Type B pancreatic cell (in vitro differentiated cells): ENCODE measurements around the gene NCAPD3. TPM values are rescaled to one million over a fixed set of nuclear protein-coding genes. Genes with fewer than 3 reads are reported as not detected.

Source experiments
- DNase-seq: peaks from one replicate; pipeline ENCODE4 v3.0.0; 2021; ENCODE audit warnings: mixed read lengths; ENCODE audit not compliant: unreplicated experiment; ENCODE audit errors: extremely low spot score
- H3K27ac Mint-ChIP-seq: 2 replicates; pipeline ENCODE4 v1.8.0; 2021; ENCODE audit warnings: mild to moderate bottlenecking, mixed read lengths
- H3K27me3 Mint-ChIP-seq: 2 replicates; pipeline ENCODE4 v1.8.0; 2021; ENCODE audit warnings: mixed read lengths
- H3K36me3 Mint-ChIP-seq: 2 replicates; pipeline ENCODE4 v1.8.0; 2021; ENCODE audit warnings: mixed read lengths
- H3K4me1 Mint-ChIP-seq: one replicate; pipeline ENCODE4 v1.8.0; 2021; ENCODE audit warnings: mixed read lengths; ENCODE audit not compliant: unreplicated experiment
- H3K4me3 Mint-ChIP-seq: 2 replicates; pipeline ENCODE4 v1.8.0; 2021; ENCODE audit warnings: mild to moderate bottlenecking, mixed read lengths
- H3K9me3 Mint-ChIP-seq: 2 replicates; pipeline ENCODE4 v1.8.0; 2021; ENCODE audit warnings: mixed read lengths
- total RNA-seq: library from RNA; stranded (reverse); gene quantifications from 2 replicates; pipeline ENCODE4 v1.2.1, GENCODE V29; 2021; ENCODE audit warnings: low replicate concordance
- TF ChIP-seq, protein P1 (sequence below): fragments of 200-600 bp; sonication (generic); conservative IDR thresholded peaks from 2 replicates; pipeline ENCODE4 v1.5.0; 2021; ENCODE audit warnings: antibody characterized with exemption, mild to moderate bottlenecking

NCAPD3 gene
- total RNA-seq, 1 donor from 2014 or later = 33.9 TPM

DNA sequence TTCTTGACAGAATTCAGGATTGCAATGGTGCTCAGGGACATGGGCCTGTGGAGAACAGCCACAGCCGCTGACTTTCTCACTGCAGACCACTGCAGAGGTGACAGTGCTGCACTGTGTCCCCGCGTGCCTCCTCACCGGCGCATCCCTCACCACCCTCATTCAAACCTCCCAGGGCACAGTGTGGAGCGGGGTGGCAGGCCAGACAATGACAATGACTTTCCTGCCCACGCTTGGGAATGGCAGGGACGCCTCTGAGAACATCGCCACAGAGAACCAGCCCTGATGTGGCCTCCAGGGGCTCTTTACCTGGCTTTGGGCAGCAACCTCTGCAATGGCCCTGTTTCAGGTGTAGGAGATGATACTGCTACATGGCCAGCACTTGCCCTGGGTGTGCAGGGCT is 65.7 kb downstream of the NCAPD3 start:
- DNase-seq = peak; percentile 45
- Mint-ChIP-seq H3K4me1 (no peaks in the 10 kb centered on the region), H3K4me3 (no peak overlapping the region), H3K27ac (no peak overlapping the region), H3K27me3 (no peaks in the 10 kb centered on the region), H3K9me3 (no peaks in the 10 kb centered on the region), H3K36me3 (peaks cover 36% of the 10 kb centered on the region)
- TF ChIP-seq, protein P1, sequence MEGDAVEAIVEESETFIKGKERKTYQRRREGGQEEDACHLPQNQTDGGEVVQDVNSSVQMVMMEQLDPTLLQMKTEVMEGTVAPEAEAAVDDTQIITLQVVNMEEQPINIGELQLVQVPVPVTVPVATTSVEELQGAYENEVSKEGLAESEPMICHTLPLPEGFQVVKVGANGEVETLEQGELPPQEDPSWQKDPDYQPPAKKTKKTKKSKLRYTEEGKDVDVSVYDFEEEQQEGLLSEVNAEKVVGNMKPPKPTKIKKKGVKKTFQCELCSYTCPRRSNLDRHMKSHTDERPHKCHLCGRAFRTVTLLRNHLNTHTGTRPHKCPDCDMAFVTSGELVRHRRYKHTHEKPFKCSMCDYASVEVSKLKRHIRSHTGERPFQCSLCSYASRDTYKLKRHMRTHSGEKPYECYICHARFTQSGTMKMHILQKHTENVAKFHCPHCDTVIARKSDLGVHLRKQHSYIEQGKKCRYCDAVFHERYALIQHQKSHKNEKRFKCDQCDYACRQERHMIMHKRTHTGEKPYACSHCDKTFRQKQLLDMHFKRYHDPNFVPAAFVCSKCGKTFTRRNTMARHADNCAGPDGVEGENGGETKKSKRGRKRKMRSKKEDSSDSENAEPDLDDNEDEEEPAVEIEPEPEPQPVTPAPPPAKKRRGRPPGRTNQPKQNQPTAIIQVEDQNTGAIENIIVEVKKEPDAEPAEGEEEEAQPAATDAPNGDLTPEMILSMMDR = no peak

DNA sequence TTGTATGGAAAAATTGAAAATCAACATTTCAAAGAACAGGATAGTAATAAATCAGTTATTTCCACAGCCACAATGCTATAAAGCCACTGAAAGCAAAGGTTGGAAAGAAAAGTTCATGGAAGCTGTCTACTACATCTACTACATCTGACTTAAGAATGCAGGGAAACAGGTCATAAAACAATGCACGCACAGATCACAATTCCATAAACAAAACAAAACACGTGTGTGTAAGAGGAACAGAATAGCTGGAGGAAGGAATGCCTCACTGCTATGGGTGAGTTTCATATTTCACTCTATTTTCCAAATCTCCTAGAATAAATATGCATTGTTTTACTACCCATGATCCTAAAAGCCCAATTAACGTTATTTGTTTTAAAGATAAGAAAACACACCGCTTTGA is 66.3 kb downstream of the NCAPD3 start:
- Mint-ChIP-seq H3K4me1 (no peaks in the 10 kb centered on the region), H3K36me3 (peaks cover 31% of the 10 kb centered on the region), H3K27me3 (no peaks in the 10 kb centered on the region), H3K27ac (no peak overlapping the region), H3K9me3 (no peaks in the 10 kb centered on the region), H3K4me3 (no peak overlapping the region)
- TF ChIP-seq, protein P1 = no peak
- no peak for DNase-seq

DNA sequence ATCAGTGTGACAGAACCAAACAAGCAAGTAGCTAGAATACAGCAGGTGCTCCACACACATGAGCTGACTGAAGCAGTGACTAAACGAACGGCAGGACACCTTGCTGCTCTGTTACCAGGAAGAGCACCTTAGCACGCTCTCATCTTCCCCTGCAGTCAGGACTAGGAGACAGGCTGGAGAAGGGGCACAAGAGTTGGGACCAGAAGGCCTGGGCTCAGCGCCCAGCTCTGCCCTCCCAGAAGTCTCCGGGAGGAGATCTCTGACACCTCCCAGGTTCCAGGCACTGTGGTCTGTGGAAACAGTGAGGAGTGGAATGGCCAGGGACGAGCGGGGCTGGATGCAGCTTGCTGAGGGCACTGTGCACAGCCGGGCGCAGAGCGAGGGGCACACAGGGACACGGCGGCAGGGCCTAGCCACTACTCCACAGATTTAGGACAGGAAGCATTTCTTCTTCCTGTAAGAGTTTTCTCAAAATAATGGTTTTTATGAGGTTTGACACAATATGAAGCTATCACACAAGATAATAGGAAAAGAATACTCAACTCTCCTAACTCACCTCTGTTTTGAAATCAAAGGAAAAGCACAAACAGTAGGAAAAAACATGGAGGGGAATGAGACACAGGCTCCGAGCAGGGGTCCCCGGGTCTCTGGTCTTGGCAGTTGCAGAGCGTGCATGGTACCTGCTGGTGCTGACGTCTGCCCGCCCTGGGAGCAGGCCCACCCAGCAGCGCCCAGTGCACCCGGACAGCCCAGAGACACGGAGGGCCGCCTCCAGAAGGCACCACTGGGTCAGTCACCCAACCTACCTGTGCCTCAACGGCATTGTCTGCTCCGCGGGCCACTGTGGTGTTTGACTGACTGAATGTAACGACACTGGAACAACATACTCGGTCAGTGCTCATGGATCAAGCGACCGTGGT is 67.6 kb downstream of the NCAPD3 start:
- Mint-ChIP-seq H3K4me3 (no peak overlapping the region), H3K27me3 (no peaks in the 10 kb centered on the region)

DNA sequence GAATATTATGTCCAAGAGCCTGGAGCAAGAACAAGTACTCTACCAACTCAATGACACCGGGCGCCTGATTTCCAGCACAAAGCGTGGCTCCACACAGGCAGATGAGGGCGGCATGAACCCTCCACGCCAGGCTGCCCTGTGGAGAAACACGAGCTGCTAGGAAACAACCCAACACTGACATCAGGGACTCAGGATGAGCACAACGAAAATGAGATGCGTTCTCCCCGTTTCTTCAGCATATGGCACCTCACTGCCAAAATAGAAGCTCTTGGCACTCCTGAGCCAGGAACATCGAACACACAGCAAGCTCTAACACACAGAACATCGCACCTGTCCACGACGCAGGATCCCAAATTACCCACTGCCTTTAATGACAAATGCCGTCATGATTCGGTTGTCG is 68.3 kb downstream of the NCAPD3 start:
- TF ChIP-seq, protein P1 = no peak
- Mint-ChIP-seq H3K9me3 (no peaks in the 10 kb centered on the region), H3K36me3 (peaks cover 31% of the 10 kb centered on the region), H3K27me3 (no peaks in the 10 kb centered on the region), H3K4me1 (no peaks in the 10 kb centered on the region), H3K27ac (no peak overlapping the region), H3K4me3 (no peak overlapping the region)
- DNase-seq = peak; percentile 40

More for the DNA sequence above, 67.6 kb downstream of the NCAPD3 start:
- DNase-seq = peak; percentile 53
- TF ChIP-seq, protein P1 = no peak
- Mint-ChIP-seq H3K9me3 (no peaks in the 10 kb centered on the region), H3K4me1 (no peaks in the 10 kb centered on the region), H3K27ac (no peak overlapping the region), H3K36me3 (peaks cover 30% of the 10 kb centered on the region)

DNA sequence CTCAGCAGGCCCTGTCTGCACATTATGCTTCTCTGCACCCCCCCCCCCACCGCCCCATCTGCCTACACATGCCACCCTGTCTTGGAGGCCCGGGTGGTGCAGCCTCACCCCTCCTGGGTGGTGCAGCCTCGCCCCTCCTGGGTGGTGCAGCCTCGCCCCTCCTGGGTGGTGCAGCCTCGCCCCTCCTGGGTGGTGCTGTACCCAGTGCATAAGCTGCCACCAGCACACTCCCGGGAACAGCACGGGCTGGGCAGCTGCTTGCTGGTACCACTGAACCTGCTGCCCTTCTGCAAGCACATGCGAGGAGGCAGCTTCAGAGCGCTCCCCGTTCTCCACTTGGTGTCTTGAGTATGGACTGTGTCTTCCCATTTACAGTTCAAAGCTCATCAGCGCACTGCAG is 69.3 kb downstream of the NCAPD3 start:
- DNase-seq = peak; percentile 58
- TF ChIP-seq, protein P1 = no peak
- no peaks in the 10 kb centered on the region for H3K27me3 Mint-ChIP-seq
- no peaks in the 10 kb centered on the region for H3K9me3 Mint-ChIP-seq
- H3K4me3 Mint-ChIP-seq = no peak overlapping the region
- H3K27ac Mint-ChIP-seq = no peak overlapping the region
- peaks cover 26% of the 10 kb centered on the region for H3K36me3 Mint-ChIP-seq
- no peaks in the 10 kb centered on the region for H3K4me1 Mint-ChIP-seq
